NCI-H2227 treated with DMSO at 0.1 percent for 48 hours (cell line): ENCODE measurements around the gene ANXA5.

Experiments
- DNase-seq: peaks from one replicate; lab custom pipeline; 2025; lab: John Stamatoyannopoulos, UW

The ANXA5 gene

GRCh38 chr4:121642876-121643585 is 53.7 kb downstream of the ANXA5 start:
- DNase-seq = no peak

GRCh38 chr4:121642292-121642691 is 54.5 kb downstream of the ANXA5 start:
- no peak for DNase-seq

GRCh38 chr4:121633653-121634052 is 63.1 kb downstream of the ANXA5 start:
- DNase-seq = no peak

- no peak for DNase-seq
Observed at GRCh38 chr4:121632636-121633035, 64.1 kb downstream of the ANXA5 start.
